NCI-H748 (cell line): Measurements from ENCODE around the gene SURF2.
"Not testable (repeated sequence)": the region's sequence is repeated elsewhere in the genome, so short reads cannot be mapped to it uniquely, and the experiment has no call there.

Source experiments
- DNase-seq: peaks from one replicate; lab custom pipeline; 2025; ENCODE audit not compliant: unreplicated experiment; lab: John Stamatoyannopoulos, UW

Gene SURF2

DNA sequence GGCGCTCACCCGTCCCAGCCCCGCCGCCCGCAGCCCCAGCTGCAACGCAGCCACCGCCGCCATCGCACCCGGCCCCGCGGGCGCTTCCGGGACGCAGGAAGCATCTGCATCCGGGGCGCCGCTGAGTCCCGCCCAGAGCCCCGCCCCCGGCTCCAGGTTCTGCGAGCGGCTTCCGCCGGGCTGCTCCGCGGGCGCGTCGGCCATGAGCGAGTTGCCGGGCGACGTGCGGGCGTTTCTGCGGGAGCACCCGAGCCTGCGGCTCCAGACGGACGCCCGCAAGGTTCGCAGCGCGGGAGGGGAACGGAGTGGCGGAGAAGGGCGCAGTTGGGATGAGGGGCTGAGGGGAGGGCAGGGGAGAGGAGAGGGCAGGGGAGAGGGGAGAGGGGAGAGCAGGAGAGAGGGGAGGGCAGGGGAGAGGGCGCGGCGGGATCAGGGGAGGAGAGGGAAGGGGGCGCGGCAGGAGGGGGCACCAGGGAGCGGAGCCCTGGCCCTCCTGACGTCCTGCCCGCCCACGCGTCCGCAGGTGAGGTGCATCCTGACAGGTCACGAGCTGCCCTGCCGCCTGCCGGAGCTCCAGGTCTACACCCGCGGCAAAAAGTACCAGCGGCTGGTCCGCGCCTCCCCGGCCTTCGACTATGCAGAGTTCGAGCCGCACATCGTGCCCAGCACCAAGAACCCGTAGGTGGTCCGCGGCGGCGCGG lies at the start of gene SURF2, which contains the start of gene SURF1:
TSS of gene SURF2 (plus strand) at position 160 of the 701 bp plus-strand sequence. CDS start at position 203, 43 bp downstream.
TSS of gene SURF1 (minus strand) at position 97 of the 701 bp plus-strand sequence. CDS start at position 63, 34 bp downstream.
- DNase-seq: peak; percentile 89

DNA sequence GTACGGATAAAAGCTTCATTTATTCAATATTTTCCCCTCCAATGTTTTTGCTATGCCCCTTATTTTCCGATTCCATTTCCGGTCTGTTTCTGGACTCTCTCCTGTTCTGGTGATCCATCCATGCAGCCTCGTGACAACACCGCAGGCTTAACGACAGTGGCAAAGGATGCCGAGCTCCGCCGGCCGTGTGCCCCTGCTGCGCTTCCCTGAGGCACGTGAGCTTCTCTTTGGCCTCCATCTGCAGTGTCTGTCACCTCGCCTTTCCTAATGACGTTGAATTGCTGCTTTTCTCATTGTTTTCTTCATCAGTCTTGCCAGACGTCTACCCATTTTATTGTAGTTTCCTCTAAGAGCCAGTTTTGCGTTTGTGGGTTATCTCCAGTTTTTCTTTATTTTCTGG lies 49.0 kb upstream of the SURF2 start:
- DNase-seq: no peak

DNA sequence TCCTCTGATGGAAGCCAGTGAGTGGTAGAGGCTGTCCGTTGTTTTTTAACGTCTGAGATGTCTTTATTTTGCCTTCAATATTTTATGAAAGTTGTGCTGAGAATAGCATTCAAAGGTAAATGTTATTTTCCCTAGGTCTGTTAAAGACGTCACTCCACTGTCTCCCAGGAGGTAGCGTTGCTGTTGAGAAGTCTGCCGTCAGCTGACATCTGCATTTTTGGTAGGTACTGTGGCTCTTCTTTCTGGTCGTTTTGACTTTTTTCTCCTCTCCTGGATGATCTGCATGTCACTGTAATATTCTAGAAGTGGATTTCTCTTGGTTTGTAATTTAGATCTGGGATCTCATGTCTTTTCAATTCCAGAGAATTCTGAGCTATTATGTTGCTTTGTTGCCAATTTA lies 46.7 kb upstream of the SURF2 start:
- peak; percentile 49 for DNase-seq

DNA sequence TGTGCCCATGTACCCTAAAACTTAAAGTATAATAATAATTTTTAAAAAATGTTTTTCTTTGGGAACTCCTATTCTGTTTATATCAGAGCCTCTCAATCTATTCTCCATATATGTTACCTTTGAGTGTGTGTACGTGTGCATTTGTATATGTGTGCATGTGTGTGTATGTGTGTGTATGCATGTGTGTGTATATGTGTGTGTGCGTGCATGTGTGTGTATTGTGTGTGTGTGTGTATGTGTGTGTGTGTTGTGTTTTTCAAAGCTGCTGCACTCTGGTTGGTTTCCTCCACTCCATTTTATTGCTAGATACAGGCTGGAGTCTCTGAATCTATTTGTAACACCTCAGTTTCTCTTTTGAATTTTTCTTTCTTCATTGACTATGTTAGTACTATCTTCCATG lies 40.4 kb upstream of the SURF2 start:
- no peak for DNase-seq

DNA sequence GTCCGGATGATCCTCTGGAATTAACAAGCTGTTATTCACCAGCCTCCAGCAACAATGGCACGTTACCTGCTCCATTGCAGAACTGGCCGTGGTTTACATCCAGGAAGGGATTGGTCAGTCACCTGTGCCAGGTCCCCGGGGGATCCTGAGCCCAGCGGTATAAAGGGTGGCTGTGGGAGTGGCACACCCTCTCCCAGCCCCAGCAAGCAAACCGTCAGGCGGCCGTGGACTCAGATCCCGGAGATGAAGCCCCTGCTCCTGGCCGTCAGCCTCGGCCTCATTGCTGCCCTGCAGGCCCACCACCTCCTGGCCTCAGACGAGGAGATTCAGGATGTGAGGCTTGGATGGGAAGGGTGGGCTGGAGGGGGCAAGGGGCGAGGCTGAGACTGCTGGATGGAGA lies 38.8 kb upstream of the SURF2 start:
- DNase-seq: not testable (repeated sequence)

DNA sequence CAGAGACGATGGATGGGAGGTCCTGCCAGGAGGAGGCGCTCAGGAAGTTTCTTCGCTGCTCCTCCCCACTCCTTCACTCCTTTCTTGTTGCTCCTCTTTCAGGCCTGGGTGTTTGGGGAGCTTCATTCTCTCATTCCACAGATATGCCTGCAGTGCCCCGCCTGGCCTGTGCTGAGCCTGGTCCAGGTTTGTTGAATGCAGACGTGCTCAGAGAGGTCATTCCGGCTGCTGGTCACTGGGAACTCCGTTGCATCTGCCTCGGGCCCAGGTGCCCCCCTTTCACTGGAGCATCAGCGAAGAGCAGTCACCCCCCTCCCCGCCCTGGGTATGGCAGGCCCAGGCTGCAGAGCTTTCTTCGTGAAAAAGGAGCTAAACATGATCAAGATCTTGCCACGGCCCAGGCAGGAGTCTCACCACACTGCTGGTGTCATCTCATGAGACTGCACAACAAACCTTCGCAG lies 35.9 kb upstream of the SURF2 start:
- DNase-seq: no peak

DNA sequence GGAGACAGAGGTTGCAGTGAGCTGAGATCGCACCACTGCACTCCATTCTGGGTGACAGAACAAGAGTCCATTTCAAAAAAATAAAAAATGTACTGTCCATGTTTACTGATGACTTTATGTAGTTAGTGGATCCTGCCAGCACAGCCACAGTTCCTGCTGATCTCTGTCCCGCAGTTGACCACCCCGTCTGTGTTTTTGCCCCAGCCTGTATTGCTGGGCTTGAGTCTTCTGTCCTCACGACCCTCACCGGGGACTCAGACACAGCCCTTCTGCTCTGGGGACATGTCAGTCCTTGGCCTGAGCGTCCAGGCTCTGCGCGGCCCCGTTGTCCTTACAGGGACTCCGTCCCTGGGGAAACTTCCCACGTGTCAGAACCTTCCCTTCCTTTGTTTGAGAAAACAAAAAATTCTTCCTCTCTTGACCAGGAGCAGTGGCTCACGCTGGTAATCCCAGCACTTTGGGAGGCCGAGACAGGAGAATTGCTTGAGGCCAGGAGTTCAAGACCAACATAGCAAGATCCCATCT lies 34.9 kb upstream of the SURF2 start:
- no peak for DNase-seq

DNA sequence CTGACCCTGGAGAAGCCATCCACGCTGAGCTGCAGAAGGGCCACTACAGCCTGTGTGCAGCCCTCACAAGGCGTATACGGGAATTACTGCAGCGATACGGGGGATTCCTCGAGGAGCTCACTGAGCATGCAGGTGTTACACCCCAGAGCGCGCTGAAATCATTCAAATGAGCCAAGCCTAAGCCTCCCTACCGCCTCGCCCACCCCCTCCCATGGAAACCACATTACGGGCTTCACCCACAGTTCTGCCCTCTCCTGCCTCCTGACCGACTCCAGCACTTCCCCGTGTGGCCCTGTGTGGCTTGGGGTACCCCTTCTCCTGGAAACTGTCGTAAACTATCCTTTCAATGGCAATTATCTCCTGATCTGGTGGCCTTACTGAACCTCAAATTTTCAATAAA lies 33.6 kb upstream of the SURF2 start:
- DNase-seq: no peak

DNA sequence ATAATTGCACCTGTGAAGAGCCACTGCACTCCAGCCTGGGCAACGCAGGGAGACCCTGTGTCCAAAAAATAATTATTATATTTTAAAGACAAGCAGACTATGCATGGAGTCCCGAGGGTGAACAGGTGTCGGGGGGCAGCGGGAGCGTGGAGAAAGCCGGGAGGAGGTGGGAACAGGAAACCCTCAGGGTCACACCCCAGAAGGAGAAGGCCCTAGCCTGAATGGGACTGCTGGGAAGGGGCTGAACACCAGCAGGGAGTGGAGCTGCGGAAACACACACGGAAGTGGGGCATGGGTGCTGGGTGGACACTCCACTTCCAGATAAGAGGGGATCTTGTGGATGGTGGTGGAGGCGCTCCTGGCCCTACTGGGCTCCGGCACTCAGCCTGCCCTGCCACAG lies 33.1 kb upstream of the SURF2 start:
- DNase-seq: no peak

DNA sequence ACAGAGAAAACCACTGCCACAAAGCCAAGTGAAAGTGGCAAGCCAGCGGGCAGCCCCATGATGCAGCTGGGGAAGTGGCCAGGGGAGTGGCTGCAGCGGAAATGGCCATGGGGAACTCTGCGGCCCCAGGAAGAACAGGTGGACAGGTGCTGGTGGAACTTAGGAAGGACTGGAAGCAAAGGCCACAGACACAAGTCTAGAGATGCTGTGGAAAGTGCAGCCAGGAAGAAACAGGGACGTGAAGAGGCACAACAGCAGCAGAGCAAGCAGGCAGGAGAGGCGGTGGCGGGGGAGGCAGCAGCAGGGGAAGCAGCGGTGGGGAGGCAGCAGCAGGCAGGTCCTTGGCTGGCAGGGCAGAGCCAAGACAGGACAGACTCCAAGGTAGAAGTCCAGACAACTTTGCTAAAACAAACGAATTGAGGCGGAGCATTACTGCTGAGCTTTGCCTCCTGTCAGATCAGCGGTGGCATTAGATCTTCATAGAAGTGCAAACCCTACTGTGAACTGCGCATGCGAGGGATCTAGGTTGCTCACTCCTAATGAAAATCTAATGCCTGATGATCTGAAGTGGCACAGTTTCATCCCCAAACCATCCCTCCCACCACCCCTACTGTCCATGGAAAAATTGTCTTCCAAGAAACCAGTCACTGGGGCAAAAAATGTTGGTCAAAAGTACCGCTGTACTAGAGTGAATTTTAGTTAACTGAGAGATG lies 32.2 kb upstream of the SURF2 start:
- no peak for DNase-seq

DNA sequence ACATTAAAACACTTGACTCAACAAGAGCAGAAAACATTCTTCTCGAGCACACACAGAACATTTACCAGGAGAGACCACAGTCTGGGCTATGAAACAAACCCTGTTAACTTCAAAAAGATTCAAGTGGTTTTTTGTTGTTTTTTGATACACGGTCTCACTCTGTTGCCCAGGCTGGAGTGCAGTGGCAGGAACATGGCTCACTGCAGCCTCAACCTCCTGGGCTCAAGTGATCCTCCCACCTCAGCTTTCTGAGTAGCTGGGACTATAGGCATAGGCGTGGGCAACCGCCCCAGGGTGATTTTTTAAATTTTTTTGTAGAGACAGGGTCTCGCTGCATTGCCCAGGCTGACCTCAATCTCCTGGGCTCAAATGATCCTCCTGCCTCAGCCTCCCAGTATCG lies 29.3 kb upstream of the SURF2 start:
- not testable (repeated sequence) for DNase-seq

DNA sequence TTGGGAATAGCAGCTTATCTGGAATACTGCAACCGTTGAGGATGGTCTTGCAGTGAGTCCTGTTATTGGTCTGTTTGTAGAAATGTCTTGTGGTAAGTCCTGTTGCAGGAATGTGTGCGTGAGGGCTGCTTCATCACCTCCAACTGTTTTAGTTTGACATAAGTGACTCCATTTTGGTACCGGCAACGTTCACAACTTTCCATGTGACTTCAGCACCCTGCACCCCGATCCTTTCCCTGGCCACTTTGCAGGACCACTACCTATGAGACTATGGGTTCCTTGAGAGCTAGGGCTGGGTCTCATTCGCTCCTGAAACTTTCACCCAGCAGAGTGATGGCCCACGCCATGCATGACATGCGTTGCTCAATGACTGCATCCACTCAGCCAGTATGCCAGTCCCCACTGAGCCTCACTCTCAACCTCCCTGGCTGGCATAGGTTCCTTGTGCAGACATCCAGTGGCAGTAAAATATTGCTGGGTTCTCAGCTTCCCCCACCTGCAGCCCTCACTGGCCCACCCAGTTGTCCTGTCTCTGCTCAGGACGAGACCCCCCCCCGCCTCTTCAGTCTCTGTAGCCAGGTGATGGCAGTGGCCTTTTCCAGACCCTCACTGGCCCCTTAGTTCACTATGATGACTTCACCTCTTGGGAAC lies 28.4 kb upstream of the SURF2 start:
- no peak for DNase-seq

DNA sequence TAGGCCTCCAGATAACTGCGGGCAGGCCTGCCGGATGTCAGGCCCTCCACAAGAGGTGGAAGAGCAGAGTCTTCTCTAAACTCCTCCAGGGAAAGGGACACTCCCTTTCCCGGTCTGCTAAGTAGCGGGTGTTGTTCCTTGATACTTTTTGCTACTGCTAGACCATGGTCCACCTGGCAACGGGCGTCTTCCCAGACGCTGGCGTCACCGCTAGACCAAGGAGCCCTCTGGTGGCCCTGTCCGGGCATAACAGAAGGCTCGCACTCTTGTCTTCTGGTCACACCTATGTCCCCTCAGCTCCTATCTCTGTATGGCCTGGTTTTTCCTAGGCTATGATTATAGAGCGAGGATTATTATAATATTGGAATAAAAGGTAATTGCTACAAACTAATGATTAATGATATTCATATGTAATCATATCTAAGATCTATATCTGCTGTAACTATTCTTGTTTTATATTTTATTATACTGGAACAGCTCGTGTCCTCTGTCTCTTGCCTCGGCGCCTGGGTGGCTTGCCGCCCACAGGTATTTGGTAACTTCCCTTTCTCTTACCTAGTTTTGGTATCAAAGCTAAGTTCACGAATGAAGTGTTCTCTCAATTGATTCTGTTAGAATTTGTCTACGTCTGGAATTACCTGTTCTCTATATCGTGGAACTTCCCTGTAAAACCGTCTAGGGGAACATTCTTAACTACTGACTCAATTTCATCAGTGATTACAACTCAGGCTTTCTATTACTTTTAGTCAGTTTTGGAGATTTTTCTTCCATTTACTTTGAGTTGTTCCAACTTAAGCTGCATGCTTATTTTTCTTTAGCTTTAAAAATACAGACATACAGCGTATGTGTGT lies 26.8 kb upstream of the SURF2 start:
- peak; percentile 32 for DNase-seq

DNA sequence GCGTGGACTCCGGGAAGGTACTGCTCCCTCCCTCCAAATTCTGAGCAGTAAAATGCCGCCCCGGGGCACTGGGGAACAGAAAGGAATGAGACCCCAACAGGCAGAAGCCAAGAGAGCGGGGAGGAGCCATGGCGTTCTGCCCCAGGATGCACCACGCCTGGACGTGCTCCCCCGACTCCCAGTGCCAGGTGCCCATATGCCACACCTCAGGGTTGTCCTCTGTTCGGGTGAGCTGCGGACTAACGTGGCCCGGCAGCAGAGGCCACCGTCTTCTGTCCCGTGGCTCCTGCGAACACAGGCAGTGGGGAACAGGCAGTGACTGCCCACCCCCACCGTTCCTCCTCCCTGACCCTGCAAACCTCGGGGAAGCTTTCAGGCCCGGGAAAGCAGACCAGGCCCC lies 25.1 kb upstream of the SURF2 start:
- no peak for DNase-seq

DNA sequence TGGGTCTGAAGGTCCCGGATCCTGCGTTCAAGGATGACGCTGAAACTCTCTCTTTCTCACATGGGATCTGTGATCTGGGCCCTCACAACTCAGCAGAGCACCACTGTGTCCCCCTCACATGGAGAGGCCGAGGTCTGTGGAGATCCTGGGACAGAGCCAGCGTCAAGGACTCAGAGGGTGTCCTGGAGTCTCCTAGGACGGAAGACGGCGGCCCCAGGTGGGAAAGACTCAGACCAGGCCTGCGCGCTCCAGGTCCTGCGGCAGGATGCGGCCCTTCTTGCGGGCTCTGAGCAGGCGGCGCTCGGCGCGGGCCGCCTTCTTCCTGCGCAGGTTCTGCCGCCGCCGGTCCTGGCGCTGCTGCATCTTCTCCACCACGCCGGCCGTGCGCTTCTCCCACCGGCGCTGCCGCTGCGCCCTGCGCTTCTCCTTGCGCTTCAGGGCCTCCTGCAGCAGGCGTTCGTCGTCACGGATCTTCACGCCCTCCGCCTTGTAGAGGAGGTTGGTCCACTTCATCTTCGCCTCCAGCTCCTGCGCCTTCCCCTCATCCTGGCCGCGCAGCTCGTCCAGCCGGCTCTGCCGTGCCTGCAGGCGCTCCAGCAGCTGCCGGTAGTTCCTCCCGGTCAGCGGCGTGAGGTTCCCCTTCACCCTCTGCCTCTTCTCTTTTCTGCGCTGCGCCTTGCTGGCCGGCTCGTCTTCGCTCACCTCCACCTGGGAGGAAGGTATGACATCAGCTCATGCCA lies 24.5 kb upstream of the SURF2 start:
- no peak for DNase-seq

DNA sequence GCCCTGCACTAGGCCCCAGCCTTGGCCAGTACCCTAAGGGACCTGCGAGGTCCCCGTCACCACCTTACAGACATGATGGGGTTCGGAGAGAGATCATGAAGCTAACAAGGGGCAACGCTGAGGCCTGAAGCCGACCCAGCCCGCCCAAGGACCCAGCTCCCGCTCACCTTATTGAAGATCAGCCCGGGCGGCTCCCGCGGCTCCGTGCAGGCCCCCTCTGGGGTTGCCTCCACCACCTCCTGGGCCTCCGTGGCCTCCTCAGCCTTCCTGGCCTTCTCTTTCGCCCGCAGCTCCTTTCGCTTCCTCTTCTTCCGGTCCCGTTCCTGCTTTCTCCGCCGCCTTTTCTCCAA lies 24.0 kb upstream of the SURF2 start:
- no peak for DNase-seq

DNA sequence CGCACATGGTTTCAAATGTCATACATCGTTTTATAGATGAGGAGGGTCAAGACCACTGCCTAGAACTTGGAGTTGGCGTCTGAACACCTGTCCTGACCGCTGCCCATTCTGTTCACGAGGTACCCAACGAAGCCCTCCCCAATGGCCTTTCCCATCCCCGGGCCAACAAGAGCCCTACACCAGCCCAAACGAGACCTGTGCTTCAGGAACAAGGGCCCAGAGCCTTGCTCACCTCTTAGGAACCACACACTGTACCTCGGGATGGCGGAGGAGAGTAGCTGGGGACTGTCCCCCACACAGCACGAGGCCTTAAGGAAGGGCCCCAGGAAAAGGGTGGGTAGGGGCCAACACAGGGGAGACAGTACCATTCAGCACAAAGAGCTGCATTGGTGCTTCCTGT lies 23.3 kb upstream of the SURF2 start:
- DNase-seq: no peak

DNA sequence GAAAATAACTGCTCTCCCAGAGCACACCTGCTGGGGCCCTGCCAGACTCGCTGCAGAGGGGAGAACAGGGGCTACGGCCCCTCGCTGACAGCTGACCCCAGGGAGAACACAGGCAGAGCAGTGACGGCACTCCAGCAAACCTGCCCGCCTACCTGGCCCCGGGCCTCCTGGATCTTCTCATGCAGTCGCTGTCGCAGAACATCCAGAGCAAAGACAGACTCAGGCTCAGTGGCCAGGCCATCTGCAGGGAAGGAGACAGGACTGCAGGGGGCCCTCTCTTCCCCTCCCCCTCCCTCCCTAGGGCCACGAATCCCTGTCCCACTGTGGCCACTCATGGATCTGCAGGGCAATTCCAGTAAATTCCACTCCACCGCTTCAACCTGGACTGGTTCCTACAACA lies 22.8 kb upstream of the SURF2 start:
- DNase-seq: no peak

DNA sequence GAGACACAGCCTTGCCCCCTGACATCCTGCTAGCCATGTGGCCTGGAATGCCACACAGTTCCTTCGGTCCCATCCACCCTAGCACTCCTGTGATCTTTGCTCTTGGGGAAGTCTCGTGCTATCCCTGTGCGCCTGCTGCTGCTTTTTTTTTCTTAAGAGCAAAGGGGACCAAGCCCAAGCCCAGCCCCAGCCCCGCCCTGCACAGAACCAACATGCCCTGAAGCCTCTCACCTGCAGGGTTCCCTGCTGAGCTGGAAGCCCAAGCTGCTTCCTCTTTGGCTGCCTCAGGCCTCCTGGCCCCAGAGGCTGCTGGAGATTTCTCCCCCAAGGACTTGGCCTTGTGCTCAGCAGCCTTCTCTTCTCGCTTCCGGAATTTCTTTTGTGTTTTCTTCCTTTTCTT lies 22.2 kb upstream of the SURF2 start:
- no peak for DNase-seq

DNA sequence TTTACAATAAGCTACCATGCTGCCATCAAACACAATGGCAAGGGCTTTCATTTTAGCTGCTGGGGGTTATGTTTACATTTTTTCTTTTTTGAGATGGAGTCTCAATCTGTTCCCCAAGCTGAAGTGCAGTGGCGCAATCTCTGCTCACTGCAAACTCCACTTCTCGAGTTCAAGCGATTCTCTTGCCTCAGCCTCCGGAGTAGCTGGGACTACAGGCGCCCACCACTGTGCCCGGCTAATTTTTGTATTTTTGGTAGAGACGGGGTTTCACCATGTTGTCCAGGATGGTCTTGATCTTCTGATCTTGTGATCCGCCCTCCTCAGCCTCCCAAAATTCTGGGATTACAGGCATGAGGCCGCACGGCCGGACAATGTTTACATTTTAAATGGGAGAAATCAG lies 21.5 kb upstream of the SURF2 start:
- not testable (repeated sequence) for DNase-seq
